22Rv1 (cell line): ENCODE results near the gene ACTN2.

ENCODE experiments used
- H3K27ac ChIP-seq: fragments of 450-650 bp; 2 replicates; pipeline ENCODE4 v1.5.1; 2017
- ZFX ChIP-seq: fragments of 450-650 bp; IDR thresholded peaks from 2 replicates; pipeline ENCODE4 v1.6.1; 2017; ENCODE audit warnings: antibody characterized with exemption, borderline replicate concordance
- TF ChIP-seq, protein P1 (sequence below): fragments of 450-650 bp; IDR thresholded peaks from 2 replicates; pipeline ENCODE4 v1.5.1; 2017; ENCODE audit warnings: mild to moderate bottlenecking

The ACTN2 gene

GRCh38 chr1:236692128-236692527 is 5.8 kb downstream of the ACTN2 start:
- no peak overlapping the region for H3K27ac ChIP-seq
- TF ChIP-seq, protein P1, sequence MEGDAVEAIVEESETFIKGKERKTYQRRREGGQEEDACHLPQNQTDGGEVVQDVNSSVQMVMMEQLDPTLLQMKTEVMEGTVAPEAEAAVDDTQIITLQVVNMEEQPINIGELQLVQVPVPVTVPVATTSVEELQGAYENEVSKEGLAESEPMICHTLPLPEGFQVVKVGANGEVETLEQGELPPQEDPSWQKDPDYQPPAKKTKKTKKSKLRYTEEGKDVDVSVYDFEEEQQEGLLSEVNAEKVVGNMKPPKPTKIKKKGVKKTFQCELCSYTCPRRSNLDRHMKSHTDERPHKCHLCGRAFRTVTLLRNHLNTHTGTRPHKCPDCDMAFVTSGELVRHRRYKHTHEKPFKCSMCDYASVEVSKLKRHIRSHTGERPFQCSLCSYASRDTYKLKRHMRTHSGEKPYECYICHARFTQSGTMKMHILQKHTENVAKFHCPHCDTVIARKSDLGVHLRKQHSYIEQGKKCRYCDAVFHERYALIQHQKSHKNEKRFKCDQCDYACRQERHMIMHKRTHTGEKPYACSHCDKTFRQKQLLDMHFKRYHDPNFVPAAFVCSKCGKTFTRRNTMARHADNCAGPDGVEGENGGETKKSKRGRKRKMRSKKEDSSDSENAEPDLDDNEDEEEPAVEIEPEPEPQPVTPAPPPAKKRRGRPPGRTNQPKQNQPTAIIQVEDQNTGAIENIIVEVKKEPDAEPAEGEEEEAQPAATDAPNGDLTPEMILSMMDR: no peak
- no peak for TF ChIP-seq ZFX

DNA sequence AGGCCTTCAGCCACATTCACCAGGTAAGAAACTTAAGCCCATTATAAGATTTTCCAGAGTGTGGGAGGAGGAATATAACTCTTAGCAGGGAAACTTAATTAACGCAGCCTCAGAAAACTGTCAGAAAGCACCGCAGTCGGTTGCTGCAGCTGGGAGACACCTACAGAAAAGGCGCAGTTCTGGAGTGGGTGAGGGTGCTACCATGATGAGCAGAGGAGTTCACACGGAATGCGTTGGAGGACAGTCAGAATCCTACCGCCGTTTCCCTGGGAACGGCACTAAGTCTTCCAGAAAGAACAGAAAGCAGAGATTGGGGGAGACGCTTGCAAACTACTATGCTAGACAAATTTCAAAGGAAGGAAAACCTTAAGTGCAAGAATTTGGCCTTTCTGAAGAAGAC is 6.4 kb downstream of the ACTN2 start:
- no peak overlapping the region for H3K27ac ChIP-seq
- no peak for TF ChIP-seq ZFX
- TF ChIP-seq, protein P1: no peak

DNA sequence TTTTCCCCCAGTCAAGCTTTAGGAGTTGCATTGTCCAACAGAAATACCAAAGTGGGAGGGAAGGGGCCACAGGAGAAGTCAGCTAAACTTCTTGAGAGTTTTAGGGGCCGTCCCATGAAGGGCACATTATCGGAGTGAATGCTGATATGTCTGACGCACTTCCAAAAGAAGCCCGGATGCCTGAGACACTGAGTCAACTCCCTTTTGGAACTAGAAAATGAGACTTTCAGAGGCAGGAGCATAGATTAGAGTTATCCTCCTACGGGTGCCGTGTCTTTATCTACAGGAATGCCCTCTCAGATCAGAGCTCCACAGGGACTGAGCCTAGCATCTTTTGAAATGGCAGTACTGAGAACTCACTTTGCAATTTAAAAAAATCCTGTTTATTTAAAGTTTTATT is 13.1 kb downstream of the ACTN2 start:
- no peak overlapping the region for H3K27ac ChIP-seq
- TF ChIP-seq, protein P1: no peak
- no peak for TF ChIP-seq ZFX

DNA sequence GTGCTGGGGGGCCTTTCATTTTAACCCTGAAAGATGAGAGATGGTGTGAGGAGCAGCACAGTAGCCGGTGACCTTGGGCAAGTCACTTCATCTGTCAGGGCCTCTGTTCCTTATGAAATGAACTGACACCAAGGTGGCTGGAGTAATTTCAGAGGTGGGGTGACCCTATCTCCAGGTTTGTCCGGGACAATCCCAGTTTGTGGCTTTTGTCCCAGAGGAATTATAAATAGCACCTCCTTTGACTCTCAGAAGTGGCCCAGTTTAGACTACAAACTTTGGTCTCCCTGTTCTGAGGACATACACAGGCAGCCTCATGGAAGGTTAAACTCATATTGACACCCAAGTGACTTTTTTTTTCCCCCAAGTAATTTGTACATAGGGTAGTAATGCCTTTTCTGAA is 14.6 kb downstream of the ACTN2 start:
- H3K27ac ChIP-seq: no peak overlapping the region
- TF ChIP-seq, protein P1: no peak
- no peak for TF ChIP-seq ZFX

DNA sequence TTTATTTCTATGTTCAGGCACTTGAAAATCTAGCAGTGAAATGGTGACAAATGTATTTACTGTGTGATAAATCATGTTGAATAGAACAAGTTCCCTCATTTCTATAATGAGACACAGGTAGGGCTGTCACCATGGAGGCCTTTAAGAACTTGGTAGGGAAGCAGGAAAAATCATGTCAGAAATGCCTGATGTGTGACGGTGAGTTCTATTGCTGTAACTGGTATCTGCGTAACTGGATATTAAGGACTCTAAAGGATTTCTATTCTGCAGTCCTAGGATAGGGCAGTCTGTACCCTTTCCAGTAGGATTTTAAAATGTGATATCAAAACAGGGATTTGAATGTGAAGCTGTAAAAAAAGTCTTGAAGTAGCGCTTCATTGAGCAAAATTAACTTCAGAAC is 15.5 kb downstream of the ACTN2 start:
- no peak for TF ChIP-seq ZFX
- TF ChIP-seq, protein P1: no peak
- no peak overlapping the region for H3K27ac ChIP-seq

DNA sequence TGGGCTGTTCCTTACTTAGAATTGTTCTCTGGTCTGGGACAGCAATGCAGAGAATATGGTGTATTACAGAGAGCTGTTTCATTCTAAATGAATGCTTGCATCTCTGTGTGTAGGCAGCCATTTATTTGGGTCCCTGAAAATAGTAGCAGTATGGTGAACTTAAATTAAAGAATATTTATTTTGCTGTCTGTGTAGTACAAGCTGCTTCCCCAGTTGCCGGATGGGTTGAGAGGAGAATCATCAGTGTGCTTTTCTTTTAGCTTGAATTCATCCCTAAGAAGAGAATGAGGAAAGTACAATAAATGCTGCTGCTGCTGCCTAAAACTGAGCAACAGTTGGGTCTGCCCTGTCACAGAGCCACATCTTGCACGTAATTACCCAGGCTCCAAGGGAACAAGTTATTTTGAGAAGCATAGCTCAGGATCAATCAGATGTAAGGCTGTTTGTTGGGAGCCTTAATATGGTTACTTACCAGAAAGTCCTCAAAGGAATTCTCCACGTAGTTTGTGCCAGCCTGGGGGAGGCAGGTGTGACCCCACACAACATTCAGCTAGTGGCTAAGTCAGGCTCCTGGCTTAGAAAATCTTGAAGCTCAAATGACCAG is 16.6 kb downstream of the ACTN2 start:
- TF ChIP-seq, protein P1: no peak
- no peak for TF ChIP-seq ZFX
- no peak overlapping the region for H3K27ac ChIP-seq

DNA sequence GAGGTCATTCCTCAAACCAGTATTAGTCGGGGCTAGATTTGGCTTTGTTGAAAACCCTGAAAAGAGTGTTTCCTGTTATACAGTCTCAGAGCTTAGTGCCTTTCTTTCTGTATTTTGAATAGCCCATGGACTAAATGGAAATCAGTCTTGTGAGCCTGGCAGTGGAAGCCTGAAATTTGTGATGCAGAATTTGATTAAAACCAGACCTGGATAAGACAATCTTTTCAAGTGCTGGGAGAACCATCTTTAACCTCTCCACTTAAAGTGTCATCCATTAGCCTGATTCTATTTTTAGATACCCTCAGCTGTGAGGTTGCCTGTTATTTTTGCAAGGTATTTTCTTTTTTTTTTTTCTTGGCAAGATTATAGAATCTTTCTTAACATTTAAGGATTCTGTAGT is 19.5 kb downstream of the ACTN2 start:
- no peak overlapping the region for H3K27ac ChIP-seq
- TF ChIP-seq ZFX: no peak
- TF ChIP-seq, protein P1: no peak
